Measurements from ENCODE around the gene SLC35B1.
"Not testable (repeated sequence)": the region's sequence is repeated elsewhere in the genome, so short reads cannot be mapped to it uniquely, and the experiment has no call there.

The SLC35B1 gene

GRCh38 chr17:49725452-49726130 lies 17.8 kb upstream of the SLC35B1 start:
- no peak for DNase-seq (ENCODE audit: low spot score in 2 of 2)
- in situ Hi-C loops (cut with MboI; ENCODE audit: low sequenced_read_pairs), result no loop called here
- no peaks in the 10 kb centered on the region for H3K9me3 ChIP-seq
- no peaks in the 10 kb centered on the region for H3K36me3 ChIP-seq (replicated peaks)
- H3K27me3 ChIP-seq (ENCODE audit: low read depth), result no peaks in the 10 kb centered on the region
- H3K4me1 ChIP-seq, result no peaks in the 10 kb centered on the region
- no peak overlapping the region for H3K4me3 ChIP-seq

- DNase-seq (ENCODE audit: low spot score in 2 of 2); H3K9me3 ChIP-seq; H3K4me1 ChIP-seq; H3K36me3 ChIP-seq (replicated peaks); H3K4me3 ChIP-seq; in situ Hi-C loops (cut with MboI; ENCODE audit: low sequenced_read_pairs); H3K27me3 ChIP-seq (ENCODE audit: low read depth): not testable (repeated sequence)
These were observed 16.8 kb upstream of the SLC35B1 start for GRCh38 chr17:49724552-49724951.

- H3K27me3 ChIP-seq (ENCODE audit: low read depth), result no peaks in the 10 kb centered on the region
- in situ Hi-C loops (cut with MboI; ENCODE audit: low sequenced_read_pairs), result no loop called here
- no peaks in the 10 kb centered on the region for H3K9me3 ChIP-seq
- DNase-seq (ENCODE audit: low spot score in 2 of 2), result no peak
- no peaks in the 10 kb centered on the region; the same call in 1 of the 2 replicates for H3K36me3 ChIP-seq (replicated peaks)
- no peaks in the 10 kb centered on the region for H3K4me1 ChIP-seq
- no peak overlapping the region for H3K4me3 ChIP-seq
These were observed 15.7 kb upstream of the SLC35B1 start for GRCh38 chr17:49723423-49723822.

GRCh38 chr17:49722066-49722465 lies 14.3 kb upstream of the SLC35B1 start:
- in situ Hi-C loops (cut with MboI; ENCODE audit: low sequenced_read_pairs), result no loop called here

GRCh38 chr17:49717371-49717861 lies 9.7 kb upstream of the SLC35B1 start:
- Histone ChIP-seq H3K9me3 (no peaks in the 10 kb centered on the region), H3K36me3 (replicated peaks) (peaks cover 12% of the 10 kb centered on the region), H3K27me3 (ENCODE audit: low read depth) (no peaks in the 10 kb centered on the region), H3K4me3 (no peak overlapping the region), H3K4me1 (no peaks in the 10 kb centered on the region)
- no peak for DNase-seq (ENCODE audit: low spot score in 2 of 2)
- in situ Hi-C loops (cut with MboI; ENCODE audit: low sequenced_read_pairs), result no loop called here

More at GRCh38 chr17:49722066-49722465, 14.3 kb upstream of the SLC35B1 start:
- H3K9me3 ChIP-seq, result no peaks in the 10 kb centered on the region
- no peak overlapping the region for H3K4me3 ChIP-seq
- no peak for DNase-seq (ENCODE audit: low spot score in 2 of 2)
- peaks cover 9% of the 10 kb centered on the region for H3K36me3 ChIP-seq (replicated peaks)
- H3K27me3 ChIP-seq (ENCODE audit: low read depth), result no peaks in the 10 kb centered on the region
- no peaks in the 10 kb centered on the region for H3K4me1 ChIP-seq

GRCh38 chr17:49716668-49717364 lies 9.1 kb upstream of the SLC35B1 start:
- no peak for DNase-seq (ENCODE audit: low spot score in 2 of 2)
- Histone ChIP-seq H3K27me3 (ENCODE audit: low read depth) (no peaks in the 10 kb centered on the region), H3K4me1 (no peaks in the 10 kb centered on the region), H3K4me3 (no peak overlapping the region), H3K36me3 (replicated peaks) (peaks cover 12% of the 10 kb centered on the region), H3K9me3 (no peaks in the 10 kb centered on the region)
- in situ Hi-C loops (cut with MboI; ENCODE audit: low sequenced_read_pairs), result no loop called here

- H3K9me3 ChIP-seq, result no peaks in the 10 kb centered on the region
- no peak for DNase-seq (ENCODE audit: low spot score in 2 of 2)
- peaks cover 12% of the 10 kb centered on the region for H3K36me3 ChIP-seq (replicated peaks)
- no peak overlapping the region for H3K4me3 ChIP-seq
- in situ Hi-C loops (cut with MboI; ENCODE audit: low sequenced_read_pairs), result no loop called here
- H3K27me3 ChIP-seq (ENCODE audit: low read depth), result no peaks in the 10 kb centered on the region
- H3K4me1 ChIP-seq, result no peaks in the 10 kb centered on the region
These were observed 8.0 kb upstream of the SLC35B1 start for GRCh38 chr17:49715717-49716279.

GRCh38 chr17:49715216-49715615 lies 7.5 kb upstream of the SLC35B1 start:
- Histone ChIP-seq H3K4me3 (no peak overlapping the region), H3K36me3 (replicated peaks) (peaks cover 12% of the 10 kb centered on the region), H3K27me3 (ENCODE audit: low read depth) (no peaks in the 10 kb centered on the region), H3K4me1 (no peaks in the 10 kb centered on the region), H3K9me3 (no peaks in the 10 kb centered on the region)
- no peak for DNase-seq (ENCODE audit: low spot score in 2 of 2)
- in situ Hi-C loops (cut with MboI; ENCODE audit: low sequenced_read_pairs), result no loop called here

- Histone ChIP-seq H3K36me3 (replicated peaks) (peaks cover 26% of the 10 kb centered on the region), H3K4me1 (peaks cover 9% of the 10 kb centered on the region), H3K9me3 (no peaks in the 10 kb centered on the region), H3K27me3 (ENCODE audit: low read depth) (no peaks in the 10 kb centered on the region), H3K4me3 (peak overlapping the region; percentile 95)
- in situ Hi-C loops (cut with MboI; ENCODE audit: low sequenced_read_pairs), result loop anchor here (10.0 kb wide), 3 partner anchors 136 to 304 kb away; partner anchors contain the start of genes DLX3 and TAC4
- DNase-seq (ENCODE audit: low spot score in 2 of 2), result no peak
These were observed 885 bp upstream of the SLC35B1 start for GRCh38 chr17:49708515-49709183.

- peak in 1 of 2 experiments; percentile 20 for DNase-seq (ENCODE audit: low spot score in 2 of 2)
- in situ Hi-C loops (cut with MboI; ENCODE audit: low sequenced_read_pairs), result loop anchor here (10.0 kb wide), 3 partner anchors 138 to 302 kb away; partner anchors contain the start of genes DLX3 and TAC4
- Histone ChIP-seq H3K4me3 (peak overlapping the region; percentile 95), H3K9me3 (no peaks in the 10 kb centered on the region), H3K4me1 (peaks cover 9% of the 10 kb centered on the region), H3K27me3 (ENCODE audit: low read depth) (no peaks in the 10 kb centered on the region), H3K36me3 (replicated peaks) (peaks cover 41% of the 10 kb centered on the region)
These were observed 537 bp downstream of the SLC35B1 start for GRCh38 chr17:49707246-49707607.

GRCh38 chr17:49705254-49705653 lies 2.5 kb downstream of the SLC35B1 start:
- H3K4me3 ChIP-seq, result no peak overlapping the region
- no peak for DNase-seq (ENCODE audit: low spot score in 2 of 2)
- peaks cover 60% of the 10 kb centered on the region for H3K36me3 ChIP-seq (replicated peaks)
- peaks cover 9% of the 10 kb centered on the region for H3K4me1 ChIP-seq
- no peaks in the 10 kb centered on the region for H3K27me3 ChIP-seq (ENCODE audit: low read depth)
- no peaks in the 10 kb centered on the region for H3K9me3 ChIP-seq
- in situ Hi-C loops (cut with MboI; ENCODE audit: low sequenced_read_pairs), result loop anchor here (10.0 kb wide), 3 partner anchors 140 to 300 kb away; partner anchors contain the start of genes DLX3 and TAC4

GRCh38 chr17:49703557-49704277 lies 4.0 kb downstream of the SLC35B1 start:
- Histone ChIP-seq H3K27me3 (ENCODE audit: low read depth) (no peaks in the 10 kb centered on the region), H3K9me3 (no peaks in the 10 kb centered on the region), H3K4me1 (peaks cover 9% of the 10 kb centered on the region), H3K4me3 (no peak overlapping the region), H3K36me3 (replicated peaks) (peaks cover 60% of the 10 kb centered on the region)
- peak; percentile 12 to 20 for DNase-seq (ENCODE audit: low spot score in 2 of 2)
- in situ Hi-C loops (cut with MboI; ENCODE audit: low sequenced_read_pairs), result loop anchor here (10.0 kb wide), 3 partner anchors 141 to 299 kb away; partner anchors contain the start of genes DLX3 and TAC4

- no peak for DNase-seq (ENCODE audit: low spot score in 2 of 2)
- H3K36me3 ChIP-seq (replicated peaks), result peaks cover 56% of the 10 kb centered on the region
- no peak overlapping the region for H3K4me3 ChIP-seq
- in situ Hi-C loops (cut with MboI; ENCODE audit: low sequenced_read_pairs), result loop anchor here (10.0 kb wide), 3 partner anchors 144 to 296 kb away; partner anchors contain the start of genes DLX3 and TAC4
- H3K27me3 ChIP-seq (ENCODE audit: low read depth), result no peaks in the 10 kb centered on the region
- H3K4me1 ChIP-seq, result no peaks in the 10 kb centered on the region
- no peaks in the 10 kb centered on the region for H3K9me3 ChIP-seq
These were observed 6.8 kb downstream of the SLC35B1 start for GRCh38 chr17:49700960-49701359.
